ENCODE results near the gene PGS1. TPM values are rescaled to one million over a fixed set of nuclear protein-coding genes. Genes with fewer than 3 reads are reported as not detected.

PGS1 gene
- total RNA-seq, 1 experiment from 2014 or later: 42.5 TPM

DNA sequence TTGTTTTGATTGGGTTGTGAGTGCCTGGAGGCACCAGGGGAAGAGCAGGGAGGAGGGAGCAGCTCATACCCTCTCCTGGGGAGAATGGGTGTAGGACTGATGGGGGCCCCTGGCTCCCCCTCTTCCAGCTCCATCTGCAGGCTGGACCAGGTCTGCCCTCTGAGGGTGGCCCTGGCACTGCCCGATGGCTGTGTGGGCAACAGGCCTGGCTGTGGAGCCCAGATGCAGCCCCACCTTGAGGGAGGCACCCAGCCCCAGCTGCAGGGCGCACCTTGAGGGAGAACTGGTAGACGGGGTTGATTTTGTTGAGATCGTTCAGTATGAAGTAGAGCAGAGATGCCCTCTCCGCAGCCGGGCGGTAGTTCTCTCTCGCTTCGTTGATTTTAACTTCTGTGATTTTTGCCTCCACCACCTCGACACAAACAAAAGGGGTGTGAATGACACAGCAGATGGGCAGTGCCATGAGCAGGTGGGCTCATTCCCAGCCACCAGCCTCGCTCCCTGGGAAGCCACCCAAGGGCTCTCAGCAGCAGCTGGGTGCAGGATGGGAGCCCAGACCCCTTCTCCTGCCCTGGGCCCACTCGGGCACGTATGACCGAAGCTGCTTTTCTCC is 71.6 kb downstream of the PGS1 start:
- intact Hi-C loops (cut with micrococcal nuclease; ENCODE audit: unreplicated experiment): no loop called here
- Histone ChIP-seq H3K9me3 (ENCODE audit: low read depth, low read length, poor library complexity, severe bottlenecking) (no peaks in the 10 kb centered on the region), H3K4me1 (ENCODE audit: insufficient read depth, low read length, poor library complexity, severe bottlenecking) (no peaks in the 10 kb centered on the region), H3K36me3 (ENCODE audit: insufficient read depth, low read length, poor library complexity, severe bottlenecking) (no peaks in the 10 kb centered on the region), H3K27ac (ENCODE audit: low read depth, low read length, poor library complexity, severe bottlenecking) (no peak overlapping the region), H3K4me3 (ENCODE audit: low read depth, low read length, poor library complexity, severe bottlenecking) (no peak overlapping the region), H3K27me3 (replicated peaks; ENCODE audit: insufficient read depth, low read depth, low read length, poor library complexity) (no peaks in the 10 kb centered on the region)
- ChIA-PET POLR2A (ENCODE audit: low non-redundant PET) (no interaction called here), CTCF (no interaction called here)
- TF ChIP-seq, protein P1, sequence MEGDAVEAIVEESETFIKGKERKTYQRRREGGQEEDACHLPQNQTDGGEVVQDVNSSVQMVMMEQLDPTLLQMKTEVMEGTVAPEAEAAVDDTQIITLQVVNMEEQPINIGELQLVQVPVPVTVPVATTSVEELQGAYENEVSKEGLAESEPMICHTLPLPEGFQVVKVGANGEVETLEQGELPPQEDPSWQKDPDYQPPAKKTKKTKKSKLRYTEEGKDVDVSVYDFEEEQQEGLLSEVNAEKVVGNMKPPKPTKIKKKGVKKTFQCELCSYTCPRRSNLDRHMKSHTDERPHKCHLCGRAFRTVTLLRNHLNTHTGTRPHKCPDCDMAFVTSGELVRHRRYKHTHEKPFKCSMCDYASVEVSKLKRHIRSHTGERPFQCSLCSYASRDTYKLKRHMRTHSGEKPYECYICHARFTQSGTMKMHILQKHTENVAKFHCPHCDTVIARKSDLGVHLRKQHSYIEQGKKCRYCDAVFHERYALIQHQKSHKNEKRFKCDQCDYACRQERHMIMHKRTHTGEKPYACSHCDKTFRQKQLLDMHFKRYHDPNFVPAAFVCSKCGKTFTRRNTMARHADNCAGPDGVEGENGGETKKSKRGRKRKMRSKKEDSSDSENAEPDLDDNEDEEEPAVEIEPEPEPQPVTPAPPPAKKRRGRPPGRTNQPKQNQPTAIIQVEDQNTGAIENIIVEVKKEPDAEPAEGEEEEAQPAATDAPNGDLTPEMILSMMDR (conservative IDR thresholded peaks at IDR 0.05; ENCODE audit: low read depth, low read length): no peak
- TF ChIP-seq EZH2 (IDR thresholded peaks at IDR 0.05; ENCODE audit: borderline replicate concordance, low read depth, low read length, poor library complexity, severe bottlenecking): no peak
- DNase-seq (ENCODE audit: low spot score): no peak
- no TSS peak for BruUV-seq (replicated peaks)

DNA sequence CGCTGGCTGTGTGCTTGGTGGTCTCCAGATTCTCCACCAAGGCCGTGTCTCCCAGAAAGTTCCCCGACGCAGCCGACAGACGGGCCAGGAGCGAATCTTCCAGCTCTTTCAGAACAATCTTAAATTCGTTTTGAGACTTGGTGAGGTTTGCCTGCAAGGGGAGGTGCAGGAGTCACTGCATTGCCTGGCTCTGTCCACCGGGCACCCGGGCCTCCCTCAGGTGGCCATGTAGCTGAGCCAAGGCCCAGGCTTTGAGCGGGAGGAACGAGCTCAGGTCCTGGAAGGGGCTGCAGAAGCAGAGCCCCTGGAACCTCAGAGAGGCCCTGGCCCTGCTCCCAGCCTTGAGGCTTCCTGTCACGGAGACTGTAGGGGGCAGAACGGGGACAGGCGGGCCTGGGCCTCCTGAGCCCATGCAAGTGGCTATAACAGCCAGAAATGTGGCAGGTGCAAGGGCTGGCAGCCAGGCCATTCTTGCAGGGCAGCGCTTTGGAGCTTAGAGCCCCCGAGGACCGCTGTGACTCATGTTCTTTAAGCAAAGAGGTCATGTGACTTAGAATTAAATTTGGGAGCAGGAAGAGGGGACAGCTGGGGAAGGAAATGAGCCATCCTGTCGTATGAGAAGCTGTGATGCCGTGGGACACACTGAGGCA is 72.4 kb downstream of the PGS1 start:
- BruUV-seq (replicated peaks): no TSS peak
- CTCF ChIA-PET: no interaction called here
- Histone ChIP-seq H3K4me1 (ENCODE audit: insufficient read depth, low read length, poor library complexity, severe bottlenecking) (no peaks in the 10 kb centered on the region), H3K9me3 (ENCODE audit: low read depth, low read length, poor library complexity, severe bottlenecking) (no peaks in the 10 kb centered on the region), H3K36me3 (ENCODE audit: insufficient read depth, low read length, poor library complexity, severe bottlenecking) (no peaks in the 10 kb centered on the region), H3K27me3 (replicated peaks; ENCODE audit: insufficient read depth, low read depth, low read length, poor library complexity) (no peaks in the 10 kb centered on the region), H3K4me3 (ENCODE audit: low read depth, low read length, poor library complexity, severe bottlenecking) (no peak overlapping the region), H3K27ac (ENCODE audit: low read depth, low read length, poor library complexity, severe bottlenecking) (no peak overlapping the region)
- peak; percentile 59 for DNase-seq (ENCODE audit: low spot score)
- TF ChIP-seq, protein P1 (conservative IDR thresholded peaks at IDR 0.05; ENCODE audit: low read depth, low read length): no peak
- TF ChIP-seq EZH2 (IDR thresholded peaks at IDR 0.05; ENCODE audit: borderline replicate concordance, low read depth, low read length, poor library complexity, severe bottlenecking): no peak
- POLR2A ChIA-PET (ENCODE audit: low non-redundant PET): no interaction called here
- intact Hi-C loops (cut with micrococcal nuclease; ENCODE audit: unreplicated experiment): no loop called here

DNA sequence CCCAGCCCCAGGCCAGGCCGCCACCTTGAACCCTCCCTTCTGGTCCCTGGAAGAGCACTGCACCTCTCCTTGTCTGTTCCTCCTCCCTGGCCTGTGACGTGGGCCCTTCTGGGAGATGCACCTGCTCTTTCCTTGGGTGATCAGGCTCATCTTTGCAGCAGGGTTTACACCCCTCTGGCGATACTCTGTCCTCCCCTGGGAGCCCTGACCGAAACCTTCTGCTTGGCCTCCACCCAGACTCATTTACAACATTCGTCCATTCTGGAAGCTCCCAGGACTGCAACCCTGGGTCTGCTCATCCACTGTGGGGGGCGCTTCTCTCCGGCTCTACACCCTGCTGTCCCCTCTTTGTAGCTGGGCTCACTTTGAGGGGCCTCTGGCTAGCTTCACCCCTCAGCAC is 73.3 kb downstream of the PGS1 start:
- DNase-seq (ENCODE audit: low spot score): no peak
- H3K4me3 ChIP-seq (ENCODE audit: low read depth, low read length, poor library complexity, severe bottlenecking): no peak overlapping the region
- TF ChIP-seq EZH2 (IDR thresholded peaks at IDR 0.05; ENCODE audit: borderline replicate concordance, low read depth, low read length, poor library complexity, severe bottlenecking): no peak
- TF ChIP-seq, protein P1 (conservative IDR thresholded peaks at IDR 0.05; ENCODE audit: low read depth, low read length): no peak
- H3K27ac ChIP-seq (ENCODE audit: low read depth, low read length, poor library complexity, severe bottlenecking): no peak overlapping the region
- no peaks in the 10 kb centered on the region for H3K9me3 ChIP-seq (ENCODE audit: low read depth, low read length, poor library complexity, severe bottlenecking)
- ChIA-PET CTCF (interaction anchor here (0.6 kb wide), 1 partner anchor 122 kb away, joined by 4 read pairs; no protein-coding TSS in a partner anchor), POLR2A (ENCODE audit: low non-redundant PET) (no interaction called here)
- no peaks in the 10 kb centered on the region for H3K36me3 ChIP-seq (ENCODE audit: insufficient read depth, low read length, poor library complexity, severe bottlenecking)
- intact Hi-C loops (cut with micrococcal nuclease; ENCODE audit: unreplicated experiment): no loop called here
- H3K4me1 ChIP-seq (ENCODE audit: insufficient read depth, low read length, poor library complexity, severe bottlenecking): no peaks in the 10 kb centered on the region
- no TSS peak for BruUV-seq (replicated peaks)
- no peaks in the 10 kb centered on the region for H3K27me3 ChIP-seq (replicated peaks; ENCODE audit: insufficient read depth, low read depth, low read length, poor library complexity)
